GM23338 (cell line): ENCODE measurements around the gene FCN1. TPM values are rescaled to one million over a fixed set of nuclear protein-coding genes. Genes with fewer than 3 reads are reported as not detected.

Source experiments
- ATAC-seq: fragments of 200-7000 bp; cut with Tn5 transposase; 3 replicates; pipeline ENCODE4 v1.9.1; 2020
- DNase-seq: peaks from one replicate; pipeline ENCODE4 v3.0.0-alpha.2; 2015; ENCODE audit warnings: low spot score
- H2AFZ ChIP-seq: fragments of 200-600 bp; sonication (generic); 2 replicates; pipeline ENCODE4 v1.8.0; 2016; ENCODE audit warnings: antibody characterized with exemption, mild to moderate bottlenecking, moderate library complexity
- H3F3A ChIP-seq: fragments of 200-600 bp; sonication (generic); replicated peaks from 2 replicates; pipeline ENCODE4 v1.8.0; 2017; ENCODE audit warnings: antibody characterized with exemption, mixed run types, low read depth
- H3K27ac ChIP-seq: fragments of 200-600 bp; sonication (generic); 2 replicates; pipeline ENCODE4 v1.6.1; 2016; ENCODE audit warnings: low read depth
- H3K27me3 ChIP-seq: fragments of 200-600 bp; sonication (generic); 2 replicates; pipeline ENCODE4 v1.8.0; 2016; ENCODE audit warnings: mild to moderate bottlenecking, mixed run types, moderate library complexity; ENCODE audit not compliant: insufficient read depth
- H3K36me3 ChIP-seq: fragments of 200-600 bp; sonication (generic); 2 replicates; pipeline ENCODE4 v1.8.0; 2016; ENCODE audit warnings: mild to moderate bottlenecking; ENCODE audit not compliant: insufficient read depth
- H3K4me1 ChIP-seq: fragments of 200-600 bp; sonication (generic); 2 replicates; pipeline ENCODE4 v1.8.0; 2016; ENCODE audit warnings: mild to moderate bottlenecking, moderate library complexity; ENCODE audit not compliant: insufficient read depth
- H3K4me2 ChIP-seq: fragments of 200-600 bp; sonication (generic); 2 replicates; pipeline ENCODE4 v1.7.1; 2017; ENCODE audit warnings: mixed run types
- H3K4me3 ChIP-seq: fragments of 200-600 bp; sonication (generic); 2 replicates; pipeline ENCODE4 v1.6.1; 2016; ENCODE audit warnings: mixed run types
- H3K79me2 ChIP-seq: fragments of 200-600 bp; sonication (generic); replicated peaks from 2 replicates; pipeline ENCODE4 v1.8.0; 2017; ENCODE audit warnings: mild to moderate bottlenecking; ENCODE audit not compliant: insufficient read depth
- H3K9me2 ChIP-seq: fragments of 200-600 bp; sonication (generic); 2 replicates; pipeline ENCODE4 v1.8.0; 2017; ENCODE audit not compliant: insufficient read depth
- H4K20me1 ChIP-seq: fragments of 200-600 bp; sonication (generic); replicated peaks from 2 replicates; pipeline ENCODE4 v1.8.0; 2017; ENCODE audit warnings: mild to moderate bottlenecking; ENCODE audit not compliant: insufficient read depth
- H3K27ac Mint-ChIP-seq: 2 replicates; pipeline ENCODE4 v1.8.0; 2020; ENCODE audit warnings: inconsistent platforms, mild to moderate bottlenecking, moderate library complexity, mixed read lengths
- H3K27me3 Mint-ChIP-seq: 3 replicates; pipeline ENCODE4 v1.8.0; 2022; ENCODE audit warnings: low read depth, mild to moderate bottlenecking, moderate library complexity, mixed read lengths, inconsistent platforms; ENCODE audit not compliant: insufficient read depth, poor library complexity
- H3K36me3 Mint-ChIP-seq: 3 replicates; pipeline ENCODE4 v1.8.0; 2021; ENCODE audit warnings: low read depth, mild to moderate bottlenecking, inconsistent platforms, moderate library complexity, mixed read lengths
- H3K4me1 Mint-ChIP-seq: 3 replicates; pipeline ENCODE4 v1.8.0; 2020; ENCODE audit warnings: mild to moderate bottlenecking, inconsistent platforms, mixed read lengths
- H3K4me3 Mint-ChIP-seq: 3 replicates; pipeline ENCODE4 v1.8.0; 2021; ENCODE audit warnings: moderate library complexity, mild to moderate bottlenecking, inconsistent platforms, mixed read lengths
- H3K9me3 Mint-ChIP-seq: 3 replicates; pipeline ENCODE4 v1.8.0; 2020; ENCODE audit warnings: moderate library complexity, mild to moderate bottlenecking, inconsistent platforms, mixed read lengths
- CREB1 ChIP-seq: fragments of 250-450 bp; sonication (Bioruptor Pico); IDR thresholded peaks from 2 replicates; pipeline ENCODE4 v1.5.0; 2020; ENCODE audit warnings: low read depth, mild to moderate bottlenecking, moderate library complexity
- CTCF ChIP-seq, 2 experiments: fragments of 200-600 bp in 1 of 2; sonication (generic) in 1 of 2; conservative IDR thresholded peaks; 2 replicates each; pipeline versions ENCODE4 v1.5.1 to v1.6.1; 2016 to 2017; ENCODE audit warnings: antibody characterized with exemption in 2 of 2, low read depth in 2 of 2, mild to moderate bottlenecking in 2 of 2, moderate library complexity in 1 of 2
- ETS1 ChIP-seq: IDR thresholded peaks from 2 replicates; pipeline ENCODE4 v1.6.1; 2016; ENCODE audit warnings: antibody characterized with exemption
- EZH2 ChIP-seq: fragments of 200-600 bp; sonication (generic); IDR thresholded peaks from one replicate; pipeline ENCODE4 v1.8.0; 2017; ENCODE audit warnings: antibody characterized with exemption, mild to moderate bottlenecking, low read depth; ENCODE audit not compliant: unreplicated experiment
- EZH2phosphoT487 ChIP-seq: fragments of 200-600 bp; sonication (generic); IDR thresholded peaks from one replicate; pipeline ENCODE4 v1.8.1; 2018; ENCODE audit warnings: antibody characterized with exemption; ENCODE audit not compliant: unreplicated experiment
- JUNB ChIP-seq: IDR thresholded peaks from one replicate; pipeline ENCODE4 v1.6.1; 2016; ENCODE audit warnings: antibody characterized with exemption; ENCODE audit not compliant: unreplicated experiment
- NANOG ChIP-seq: IDR thresholded peaks from 2 replicates; pipeline ENCODE4 v1.6.1; 2016; ENCODE audit warnings: antibody characterized with exemption, borderline replicate concordance
- POLR2AphosphoS5 ChIP-seq: IDR thresholded peaks from 2 replicates; pipeline ENCODE4 v1.6.1; 2016; ENCODE audit warnings: antibody characterized with exemption, low read depth
- REST ChIP-seq: IDR thresholded peaks from one replicate; pipeline ENCODE4 v1.6.1; 2018; ENCODE audit warnings: antibody characterized with exemption; ENCODE audit not compliant: unreplicated experiment
- STAT1 ChIP-seq: IDR thresholded peaks from one replicate; pipeline ENCODE4 v1.6.1; 2016; ENCODE audit warnings: antibody characterized with exemption; ENCODE audit not compliant: unreplicated experiment
- ZNF114 ChIP-seq: fragments of 250-450 bp; sonication (Bioruptor Pico); IDR thresholded peaks from 2 replicates; pipeline ENCODE4 v1.5.0; 2020; ENCODE audit warnings: mild to moderate bottlenecking, moderate library complexity
- ZNF331 ChIP-seq: fragments of 250-450 bp; sonication (Bioruptor Pico); IDR thresholded peaks from 2 replicates; pipeline ENCODE4 v1.5.0; 2020; ENCODE audit warnings: low read depth, mild to moderate bottlenecking, moderate library complexity
- ZNF462 ChIP-seq: fragments of 250-450 bp; sonication (Bioruptor Pico); IDR thresholded peaks from 2 replicates; pipeline ENCODE4 v1.5.0; 2020; ENCODE audit warnings: mild to moderate bottlenecking, moderate library complexity
- polyA plus RNA-seq: library from polyadenylated mRNA; unstranded; fragments of >200 nt; fragmentation: Nextera tagmentation; extraction: Ambion mirVana; gene quantifications from 2 replicates; pipeline ENCODE4 v1.2.1, GENCODE V29; 2016
- total RNA-seq: library from RNA; depleted of rRNA; stranded (reverse); fragments of >200 nt; shearing (Covaris generic); gene quantifications from 2 replicates; pipeline ENCODE4 v1.2.3, GENCODE V29; 2014

Gene FCN1
- total and polyA plus RNA-seq, 2 experiments from 2014 or later: not detected

- Histone ChIP-seq H4K20me1 (no peaks in the 10 kb centered on the region), H3K36me3 (no peaks in the 10 kb centered on the region), H3K79me2 (no peaks in the 10 kb centered on the region), H3K4me1 (no peaks in the 10 kb centered on the region), H3F3A (no peaks in the 10 kb centered on the region), H3K4me3 (no peak overlapping the region), H3K4me2 (no peak overlapping the region), H3K9me2 (0 out of 2 replicates have a peak, but pooled peaks cover 3% of the 10 kb centered on the region), H3K27me3 (no peaks in the 10 kb centered on the region), H2AFZ (no peak overlapping the region), H3K27ac (no peak overlapping the region)
- H3K9me3 Mint-ChIP-seq: peaks cover 21% of the 10 kb centered on the region
- no peaks in the 10 kb centered on the region for H3K4me1 Mint-ChIP-seq
- peaks cover 9% of the 10 kb centered on the region for H3K36me3 Mint-ChIP-seq
- no peak for TF ChIP-seq ZNF462 (CRISPR knock-in tag)
- TF ChIP-seq ETS1: no peak
- no peak for TF ChIP-seq ZNF331
- TF ChIP-seq CTCF (conservative IDR thresholded peaks at IDR 0.05; ENCODE audit: low read depth in 2 of 2): no peak
- no peak for TF ChIP-seq CREB1 (CRISPR knock-in tag)
- TF ChIP-seq EZH2: no peak
- TF ChIP-seq ZNF114: no peak
- no peak for TF ChIP-seq NANOG
- TF ChIP-seq REST: no peak
- TF ChIP-seq POLR2AphosphoS5: no peak
- TF ChIP-seq EZH2phosphoT487: no peak
- TF ChIP-seq JUNB: no peak
- no peak for TF ChIP-seq STAT1
- H3K4me3 Mint-ChIP-seq: no peak overlapping the region
- ATAC-seq (no peak), DNase-seq (no peak)
- no peak overlapping the region for H3K27ac Mint-ChIP-seq
- H3K27me3 Mint-ChIP-seq: peaks cover 5% of the 10 kb centered on the region
These were observed 59.5 kb downstream of the FCN1 start for GRCh38 chr9:134858051-134858841.
